ENCODE results near the gene PLCL2.

PLCL2 gene

DNA sequence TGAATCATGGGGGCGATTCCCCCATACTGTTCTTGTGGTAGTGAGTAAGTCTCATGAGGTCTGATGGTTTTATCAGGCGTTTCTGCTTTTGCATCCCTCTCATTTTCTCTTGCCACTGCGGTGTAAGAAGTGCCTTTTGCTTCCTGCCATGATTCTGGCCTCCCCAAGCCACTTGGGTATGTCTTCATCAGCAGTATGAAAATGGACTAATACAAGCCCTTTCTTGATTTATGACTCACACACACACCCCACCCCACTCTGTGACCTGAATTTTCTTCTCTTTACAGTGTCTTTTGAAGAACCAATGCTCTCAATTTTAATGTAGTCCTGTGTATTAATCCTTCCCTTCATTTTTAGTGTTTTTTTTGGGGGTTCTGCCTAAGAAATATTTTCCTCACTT lies 244.8 kb downstream of the PLCL2 start:
- TF ChIP-seq, protein P1, sequence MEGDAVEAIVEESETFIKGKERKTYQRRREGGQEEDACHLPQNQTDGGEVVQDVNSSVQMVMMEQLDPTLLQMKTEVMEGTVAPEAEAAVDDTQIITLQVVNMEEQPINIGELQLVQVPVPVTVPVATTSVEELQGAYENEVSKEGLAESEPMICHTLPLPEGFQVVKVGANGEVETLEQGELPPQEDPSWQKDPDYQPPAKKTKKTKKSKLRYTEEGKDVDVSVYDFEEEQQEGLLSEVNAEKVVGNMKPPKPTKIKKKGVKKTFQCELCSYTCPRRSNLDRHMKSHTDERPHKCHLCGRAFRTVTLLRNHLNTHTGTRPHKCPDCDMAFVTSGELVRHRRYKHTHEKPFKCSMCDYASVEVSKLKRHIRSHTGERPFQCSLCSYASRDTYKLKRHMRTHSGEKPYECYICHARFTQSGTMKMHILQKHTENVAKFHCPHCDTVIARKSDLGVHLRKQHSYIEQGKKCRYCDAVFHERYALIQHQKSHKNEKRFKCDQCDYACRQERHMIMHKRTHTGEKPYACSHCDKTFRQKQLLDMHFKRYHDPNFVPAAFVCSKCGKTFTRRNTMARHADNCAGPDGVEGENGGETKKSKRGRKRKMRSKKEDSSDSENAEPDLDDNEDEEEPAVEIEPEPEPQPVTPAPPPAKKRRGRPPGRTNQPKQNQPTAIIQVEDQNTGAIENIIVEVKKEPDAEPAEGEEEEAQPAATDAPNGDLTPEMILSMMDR (IDR thresholded peaks at IDR 0.05; ENCODE audit: low read length, missing control alignments) = no peak
- H3K4me3 ChIP-seq (replicated peaks; ENCODE audit: low read depth, low read length) = no peak overlapping the region
- no peak for DNase-seq (ENCODE audit: low read depth)

DNA sequence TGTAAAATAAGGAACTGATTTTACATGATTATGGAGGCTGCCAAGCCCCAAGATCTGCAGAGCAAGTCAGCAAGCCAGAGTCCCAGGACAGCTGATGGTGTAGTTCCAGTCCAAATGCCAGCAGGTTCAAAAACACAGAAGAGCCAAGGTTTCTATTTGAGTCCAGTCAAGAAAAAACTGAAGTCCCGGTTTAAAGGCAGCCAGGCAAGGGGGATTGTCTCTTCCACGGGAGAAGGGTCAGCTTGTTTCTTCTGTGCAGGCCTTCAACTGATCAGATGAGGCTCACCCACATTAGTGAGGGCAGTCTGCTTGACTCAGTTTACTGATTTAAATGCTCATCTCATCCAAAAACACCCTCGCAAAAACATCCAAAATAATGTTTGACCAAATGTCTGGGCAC lies 246.2 kb downstream of the PLCL2 start:
- TF ChIP-seq, protein P1 (IDR thresholded peaks at IDR 0.05; ENCODE audit: low read length, missing control alignments) = no peak
- H3K4me3 ChIP-seq (replicated peaks; ENCODE audit: low read depth, low read length) = no peak overlapping the region
- no peak for DNase-seq (ENCODE audit: low read depth)

DNA sequence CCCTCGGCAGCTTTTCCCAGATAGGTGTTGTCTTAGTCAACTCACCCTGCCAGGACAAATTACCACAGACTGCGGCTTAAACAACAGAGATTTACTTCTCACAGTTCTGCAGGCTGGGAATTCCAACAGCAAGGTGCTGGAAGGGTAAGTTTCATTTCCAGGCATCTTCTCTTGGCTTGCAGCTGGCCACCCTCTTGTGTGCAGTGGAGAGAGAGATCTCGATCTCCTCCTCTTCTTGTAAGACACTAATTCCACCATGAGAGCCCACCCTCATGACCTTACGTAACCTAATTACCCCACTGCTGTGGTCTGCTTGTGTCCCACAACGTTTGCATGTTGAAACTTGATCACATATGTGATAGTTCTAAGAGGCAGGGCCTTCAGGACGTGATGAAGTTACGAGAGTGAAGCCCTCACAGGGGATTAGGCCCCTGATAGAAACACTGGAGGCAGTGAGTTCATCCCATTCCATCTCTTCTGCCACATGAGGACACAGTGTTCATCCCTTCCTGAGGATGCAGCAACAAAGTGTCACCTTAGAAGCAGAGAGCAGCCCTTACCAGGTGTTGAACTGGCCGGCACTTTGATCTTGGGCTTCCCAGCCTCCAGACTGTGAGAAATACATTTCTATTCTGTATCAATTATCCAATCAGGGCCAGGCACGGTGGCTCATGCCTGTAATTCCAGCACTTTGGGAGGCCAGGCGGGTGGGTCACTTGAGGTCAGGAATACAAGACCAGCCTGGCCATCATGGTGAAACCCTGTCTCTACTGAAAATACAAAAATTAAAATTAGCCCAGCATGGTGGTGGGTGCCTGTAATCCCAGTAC lies 247.7 kb downstream of the PLCL2 start:
- TF ChIP-seq, protein P1 (IDR thresholded peaks at IDR 0.05; ENCODE audit: low read length, missing control alignments) = no peak
- no peak overlapping the region for H3K4me3 ChIP-seq (replicated peaks; ENCODE audit: low read depth, low read length)
- no peak for DNase-seq (ENCODE audit: low read depth)

DNA sequence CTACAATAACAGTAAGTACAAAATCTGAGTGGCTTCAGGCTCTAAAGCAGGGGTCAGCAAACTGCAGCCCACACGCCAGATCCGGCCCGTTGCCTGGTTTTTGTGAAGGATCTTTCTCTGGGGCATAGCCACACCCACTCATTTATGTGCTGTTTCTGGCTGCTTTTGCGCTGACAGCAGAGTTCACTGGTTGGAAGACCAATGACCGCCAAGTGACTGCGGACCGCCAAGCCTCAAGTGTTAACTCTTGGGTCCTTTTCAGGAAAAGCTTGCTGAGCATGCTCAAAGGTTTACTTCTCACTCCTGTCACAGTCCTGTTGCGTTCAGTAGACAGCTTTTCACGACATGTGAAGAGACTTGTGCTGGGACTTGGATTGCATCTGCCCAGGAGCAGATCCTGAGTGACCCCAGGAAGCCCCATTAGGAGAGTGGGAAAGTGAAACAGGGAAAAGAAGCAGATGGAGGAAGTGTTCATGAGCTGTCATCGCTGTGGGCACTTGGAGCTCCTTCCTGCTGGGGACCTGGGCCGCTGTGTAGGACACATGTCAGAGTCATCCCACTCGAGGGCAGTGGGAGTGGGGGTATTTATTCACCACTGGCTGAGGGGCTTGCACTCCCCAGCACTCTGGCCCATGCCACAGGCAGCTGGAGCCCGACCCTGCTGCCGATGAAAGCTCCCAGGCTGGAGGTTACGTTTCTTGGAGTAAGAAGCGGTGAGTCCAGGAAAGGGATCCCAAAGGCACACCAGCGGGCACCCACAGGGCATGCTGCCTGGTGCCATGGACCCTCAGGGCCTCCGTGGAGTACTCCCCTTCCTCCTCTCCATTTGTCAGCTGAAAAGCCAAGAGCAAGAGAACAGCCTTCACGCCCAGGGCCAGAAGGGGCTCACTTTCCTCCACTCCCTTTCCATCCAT lies 249.1 kb downstream of the PLCL2 start:
- H3K4me3 ChIP-seq (replicated peaks; ENCODE audit: low read depth, low read length) = no peak overlapping the region
- TF ChIP-seq, protein P1 (IDR thresholded peaks at IDR 0.05; ENCODE audit: low read length, missing control alignments) = no peak
- DNase-seq (ENCODE audit: low read depth) = no peak

DNA sequence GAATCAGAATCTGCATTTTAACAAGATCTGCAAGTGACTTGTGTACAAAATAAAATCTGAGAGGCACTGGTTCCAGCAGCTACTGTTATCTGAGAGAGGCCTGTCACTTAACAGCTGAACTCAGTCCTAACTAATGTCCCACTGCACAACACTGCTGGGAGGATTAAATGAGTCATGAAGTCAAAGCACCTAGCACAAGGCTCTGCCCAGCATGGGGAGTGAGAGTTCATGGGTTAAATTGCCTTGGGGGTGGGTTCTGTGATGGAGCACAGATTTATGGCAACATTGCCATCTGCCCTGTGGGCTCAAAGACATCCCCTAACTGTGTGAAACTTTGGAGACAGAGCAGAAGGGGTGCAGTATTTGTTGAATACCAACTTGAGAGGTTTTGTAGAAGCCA lies 250.9 kb downstream of the PLCL2 start:
- no peak for DNase-seq (ENCODE audit: low read depth)
- TF ChIP-seq, protein P1 (IDR thresholded peaks at IDR 0.05; ENCODE audit: low read length, missing control alignments) = no peak
- H3K4me3 ChIP-seq (replicated peaks; ENCODE audit: low read depth, low read length) = no peak overlapping the region

DNA sequence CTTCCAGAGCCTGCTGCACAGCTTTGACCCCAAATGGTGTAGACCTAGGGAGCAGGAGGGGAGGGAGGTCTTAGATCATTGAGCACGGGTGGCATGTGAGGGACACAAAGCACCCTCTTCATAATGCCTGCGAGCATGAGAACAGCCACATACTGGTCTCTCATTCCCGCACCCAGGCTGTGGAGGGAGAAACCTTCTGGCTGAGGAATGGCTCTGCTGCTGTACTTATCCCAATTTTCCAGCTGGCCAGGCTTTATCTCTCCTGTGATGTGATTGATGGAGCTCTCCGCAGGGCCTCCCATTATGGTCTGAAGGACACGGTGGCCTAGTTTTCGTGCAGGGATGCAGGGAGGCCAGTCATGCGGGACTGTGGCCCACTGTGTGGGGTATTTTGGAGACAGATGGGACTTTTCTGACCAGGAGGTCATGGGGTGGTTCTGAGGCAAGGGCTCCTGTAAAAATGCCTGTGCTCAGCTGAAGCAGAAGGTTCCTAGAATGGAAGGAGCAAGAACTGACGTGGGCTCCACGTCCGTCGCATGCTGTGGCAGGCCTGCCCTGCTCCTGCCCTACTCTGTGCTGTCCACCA lies 251.5 kb downstream of the PLCL2 start:
- no peak overlapping the region for H3K4me3 ChIP-seq (replicated peaks; ENCODE audit: low read depth, low read length)
- TF ChIP-seq, protein P1 (IDR thresholded peaks at IDR 0.05; ENCODE audit: low read length, missing control alignments) = no peak
- no peak for DNase-seq (ENCODE audit: low read depth)
